Hematopoietic multipotent progenitor cell (in vitro differentiated cells): ENCODE results near the gene LSM12. TPM values are rescaled to one million over a fixed set of nuclear protein-coding genes. Genes with fewer than 3 reads are reported as not detected.
"Not testable (repeated sequence)": the region's sequence is repeated elsewhere in the genome, so short reads cannot be mapped to it uniquely, and the experiment has no call there.

Source experiments
- DNase-seq, 3 donors: peaks; one replicate each; pipeline ENCODE4 v3.0.0-alpha.2; 2011 to 2015; ENCODE audit warnings: low read depth in 2 of 3, low spot score in 2 of 3
- total RNA-seq: library from RNA; depleted of rRNA; stranded (reverse); fragments of >200 nt; gene quantifications from one replicate; pipeline ENCODE4 v1.2.3, GENCODE V29; 2012

The LSM12 gene
- total RNA-seq, 1 donor = 17.8 TPM

DNA sequence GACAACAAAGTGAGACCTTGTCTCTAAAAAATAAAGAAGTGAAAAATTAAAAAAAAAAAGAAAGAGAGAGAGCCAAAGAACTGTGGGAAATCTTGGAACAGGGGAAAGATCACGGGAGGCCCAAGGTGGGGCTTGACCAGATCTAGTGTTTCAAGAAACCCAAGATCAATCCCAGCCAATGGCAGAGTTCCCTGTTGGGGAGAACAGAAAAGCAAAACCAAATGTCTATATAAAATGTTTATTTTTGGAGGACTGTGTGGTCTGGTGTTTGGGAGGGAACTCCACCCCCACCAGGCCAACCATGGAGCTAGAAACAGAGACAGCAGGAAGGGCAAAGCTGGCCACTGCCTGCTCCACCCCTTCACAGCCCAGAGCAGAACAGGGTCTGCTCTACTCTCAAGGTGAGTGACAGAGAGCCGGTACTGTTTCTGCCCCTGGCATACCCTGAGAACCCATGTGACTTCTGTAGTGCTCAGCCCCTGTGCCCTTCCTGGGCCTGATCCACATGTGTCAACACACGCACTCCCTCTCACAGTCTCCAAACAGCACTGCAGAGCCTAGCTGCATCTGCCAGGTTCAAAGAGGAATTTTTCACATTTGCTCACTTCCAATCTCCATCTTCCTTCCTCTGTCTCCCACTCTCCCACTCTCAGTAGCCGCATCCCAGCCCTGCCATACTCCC, 55.4 kb downstream of the LSM12 start:
- no peak for DNase-seq

DNA sequence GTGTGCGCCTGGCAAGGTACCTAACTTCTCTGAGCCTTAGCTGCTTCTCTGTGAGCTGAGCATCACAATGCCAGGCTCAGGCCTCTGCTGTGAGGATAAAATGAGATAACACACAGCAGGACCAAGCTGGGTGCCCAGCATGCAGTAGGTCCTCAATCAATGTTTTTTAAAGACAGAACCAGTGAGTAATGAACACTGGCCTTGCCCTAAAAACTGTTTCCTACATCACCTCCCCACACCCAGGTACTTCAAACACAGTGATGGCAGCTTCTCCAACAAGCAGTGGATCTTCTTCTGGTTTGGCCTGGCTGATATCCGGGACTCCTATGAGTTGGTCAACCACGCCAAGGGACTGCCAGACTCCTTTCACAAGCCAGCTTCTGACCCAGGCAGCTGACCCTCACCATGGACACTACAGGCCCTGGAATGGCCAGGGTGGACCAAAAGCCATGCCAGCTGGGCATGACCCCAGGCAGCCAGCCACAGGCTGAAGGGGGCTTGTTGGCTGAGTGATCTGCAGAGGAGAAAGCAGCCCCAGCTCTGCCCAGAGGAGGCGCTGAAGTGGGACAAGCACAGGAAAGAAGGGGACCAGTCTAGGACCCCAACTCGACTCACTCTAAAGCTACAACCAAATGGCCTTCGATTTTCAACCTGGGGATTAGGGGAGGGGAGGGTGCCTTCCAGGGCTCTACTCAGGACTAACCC, 58.1 kb downstream of the LSM12 start:
- DNase-seq = no peak

DNA sequence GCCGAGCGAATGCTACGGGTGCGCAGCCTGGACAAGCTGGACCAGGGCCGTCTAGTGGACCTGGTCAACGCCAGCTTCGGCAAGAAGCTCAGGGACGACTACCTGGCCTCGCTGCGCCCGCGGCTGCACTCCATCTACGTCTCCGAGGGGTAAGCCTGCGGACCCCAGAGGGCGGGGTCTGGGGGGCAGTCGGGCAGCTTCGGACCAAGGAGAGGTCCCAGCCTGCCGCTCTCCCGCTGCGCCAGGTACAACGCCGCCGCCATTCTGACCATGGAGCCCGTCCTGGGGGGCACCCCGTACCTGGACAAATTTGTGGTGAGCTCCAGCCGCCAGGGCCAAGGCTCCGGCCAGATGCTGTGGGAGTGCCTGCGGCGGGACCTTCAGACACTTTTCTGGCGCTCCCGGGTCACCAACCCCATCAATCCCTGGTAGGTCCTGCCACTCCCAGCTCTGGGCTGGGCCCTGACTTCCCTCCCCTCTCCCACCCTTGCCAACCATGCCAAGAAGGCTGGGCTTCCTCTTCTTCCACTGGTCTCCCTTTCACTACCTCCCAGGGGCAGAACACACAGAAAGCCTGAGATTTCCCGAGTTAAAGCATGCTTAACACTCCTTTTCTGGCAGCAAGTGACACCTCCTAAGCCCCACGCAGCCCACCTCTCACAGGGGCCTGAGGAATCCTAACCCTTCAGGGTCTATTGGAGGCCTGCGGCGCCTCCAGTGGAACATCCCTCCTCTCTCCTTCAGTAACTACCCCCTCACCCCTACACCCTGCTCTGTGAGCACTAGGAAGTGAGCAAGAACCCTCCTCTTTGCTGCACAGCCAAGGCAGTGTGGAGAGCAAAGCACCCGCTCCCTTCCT, 58.9 kb downstream of the LSM12 start:
- DNase-seq = no peak

DNA sequence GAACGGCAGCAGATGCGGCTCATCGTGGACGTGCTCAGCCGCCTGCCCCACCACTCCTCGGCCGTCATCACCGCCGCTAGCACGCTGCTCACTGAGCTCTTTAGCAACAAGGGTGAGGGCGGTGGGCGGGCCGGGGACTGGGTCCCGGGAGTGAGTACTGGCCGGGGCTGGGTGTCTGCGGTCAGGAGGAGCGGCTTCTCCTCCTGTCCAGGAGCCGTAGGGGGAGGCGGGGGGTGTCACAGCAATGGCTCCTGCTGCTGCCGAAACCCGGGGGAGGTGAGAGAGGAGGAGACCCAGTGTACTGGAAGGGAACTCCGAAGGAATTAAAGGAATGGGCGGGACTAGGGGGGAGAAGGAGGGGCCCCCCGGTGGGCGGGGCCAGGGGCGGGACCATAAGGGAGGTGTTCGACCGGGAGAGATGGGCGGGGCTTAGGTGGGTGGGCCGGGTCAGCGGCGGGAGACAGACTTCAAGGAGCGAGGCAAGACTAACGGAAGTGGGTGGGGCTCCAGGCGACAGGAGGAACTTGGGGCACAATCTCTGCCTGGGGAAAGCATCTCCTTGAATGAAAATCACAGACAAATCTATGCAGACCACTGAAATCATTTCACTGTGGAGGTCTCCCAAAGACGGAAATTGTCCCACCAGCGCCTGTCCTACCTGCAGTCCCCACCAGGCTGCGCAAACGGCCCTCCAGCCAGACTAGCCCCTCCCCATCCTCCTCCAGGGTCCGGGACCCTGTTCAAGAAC, 59.7 kb downstream of the LSM12 start:
- DNase-seq = peak; percentile 87 to 94 (median 92)

DNA sequence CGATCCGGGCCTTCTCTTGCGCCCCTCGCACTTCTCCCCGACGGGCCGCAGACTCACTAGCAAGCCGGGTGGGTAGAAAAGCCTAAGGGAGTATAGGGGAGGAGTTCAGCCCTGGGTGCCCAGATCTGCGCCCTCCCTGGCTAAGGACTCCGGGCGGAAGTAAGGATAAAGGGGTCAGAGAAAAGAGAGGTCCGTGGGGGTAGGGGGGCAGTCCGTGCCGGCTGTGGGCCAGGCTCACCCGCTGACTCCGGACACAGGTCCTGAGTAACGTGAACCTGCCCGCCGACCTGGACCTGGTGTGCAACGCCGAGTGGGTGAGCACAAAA, 60.2 kb downstream of the LSM12 start:
- no peak for DNase-seq

DNA sequence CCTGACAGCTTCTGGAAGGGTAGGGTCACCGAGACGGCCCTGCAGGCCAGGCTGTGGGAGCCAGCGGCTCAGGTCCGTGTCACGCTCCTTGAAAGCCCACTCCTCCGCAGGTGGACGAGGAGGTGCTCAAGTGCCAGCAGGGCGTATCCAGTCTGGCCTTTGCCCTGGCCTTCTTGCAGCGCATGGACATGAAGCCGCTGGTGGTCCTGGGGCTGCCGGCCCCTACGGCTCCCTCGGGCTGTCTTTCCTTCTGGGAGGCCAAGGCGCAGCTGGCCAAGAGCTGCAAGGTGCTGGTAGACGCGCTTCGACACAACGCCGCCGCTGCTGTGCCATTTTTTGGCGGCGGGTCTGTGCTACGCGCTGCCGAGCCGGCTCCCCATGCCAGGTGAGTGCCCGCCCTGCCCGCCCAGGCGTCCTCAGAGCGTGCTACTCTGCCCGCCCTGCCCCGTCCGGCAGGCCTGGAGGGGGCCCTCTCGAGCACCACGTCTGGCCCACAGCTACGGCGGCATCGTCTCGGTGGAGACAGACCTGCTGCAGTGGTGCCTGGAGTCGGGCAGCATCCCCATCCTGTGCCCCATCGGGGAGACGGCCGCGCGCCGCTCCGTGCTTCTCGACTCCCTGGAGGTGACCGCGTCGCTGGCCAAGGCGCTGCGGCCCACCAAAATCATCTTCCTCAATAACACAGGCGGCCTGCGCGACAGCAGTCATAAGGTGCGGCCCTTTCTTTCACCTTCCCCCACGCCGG, 60.8 kb downstream of the LSM12 start:
- peak in 1 of 3 donors; percentile 28 for DNase-seq

DNA sequence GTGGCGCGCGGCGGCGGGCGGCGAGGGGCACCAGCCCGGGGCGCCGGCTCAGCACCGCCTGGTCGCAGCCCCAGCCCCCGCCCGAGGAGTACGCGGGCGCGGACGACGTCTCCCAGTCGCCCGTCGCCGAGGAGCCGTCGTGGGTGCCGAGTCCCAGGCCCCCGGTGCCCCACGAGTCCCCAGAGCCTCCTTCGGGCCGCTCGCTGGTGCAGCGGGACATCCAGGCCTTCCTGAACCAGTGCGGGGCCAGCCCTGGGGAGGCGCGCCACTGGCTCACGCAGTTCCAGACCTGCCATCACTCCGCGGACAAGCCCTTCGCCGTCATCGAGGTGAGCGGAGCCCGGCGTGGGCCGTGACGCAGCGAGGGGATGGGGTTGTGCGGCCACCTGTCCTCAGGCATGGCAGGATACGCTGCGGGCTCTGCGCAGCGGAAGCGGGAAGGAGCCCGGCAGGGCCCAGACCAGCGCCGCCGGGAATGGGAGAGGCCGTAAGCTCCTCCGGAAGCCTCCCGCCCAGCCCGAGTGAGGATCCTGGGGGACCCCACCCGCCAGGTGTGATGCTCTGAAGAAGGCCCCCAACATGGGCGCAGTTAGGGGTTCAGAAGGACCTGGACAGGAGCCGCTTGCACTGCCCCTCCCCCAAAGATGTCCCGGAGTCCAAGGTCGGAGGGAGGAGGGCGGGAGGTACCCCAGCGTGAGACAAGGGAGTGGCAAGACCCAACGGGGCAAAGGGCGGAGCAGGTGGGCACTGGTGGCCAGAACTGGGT, 61.5 kb downstream of the LSM12 start:
- peak in 1 of 3 donors; percentile 17 for DNase-seq

DNA sequence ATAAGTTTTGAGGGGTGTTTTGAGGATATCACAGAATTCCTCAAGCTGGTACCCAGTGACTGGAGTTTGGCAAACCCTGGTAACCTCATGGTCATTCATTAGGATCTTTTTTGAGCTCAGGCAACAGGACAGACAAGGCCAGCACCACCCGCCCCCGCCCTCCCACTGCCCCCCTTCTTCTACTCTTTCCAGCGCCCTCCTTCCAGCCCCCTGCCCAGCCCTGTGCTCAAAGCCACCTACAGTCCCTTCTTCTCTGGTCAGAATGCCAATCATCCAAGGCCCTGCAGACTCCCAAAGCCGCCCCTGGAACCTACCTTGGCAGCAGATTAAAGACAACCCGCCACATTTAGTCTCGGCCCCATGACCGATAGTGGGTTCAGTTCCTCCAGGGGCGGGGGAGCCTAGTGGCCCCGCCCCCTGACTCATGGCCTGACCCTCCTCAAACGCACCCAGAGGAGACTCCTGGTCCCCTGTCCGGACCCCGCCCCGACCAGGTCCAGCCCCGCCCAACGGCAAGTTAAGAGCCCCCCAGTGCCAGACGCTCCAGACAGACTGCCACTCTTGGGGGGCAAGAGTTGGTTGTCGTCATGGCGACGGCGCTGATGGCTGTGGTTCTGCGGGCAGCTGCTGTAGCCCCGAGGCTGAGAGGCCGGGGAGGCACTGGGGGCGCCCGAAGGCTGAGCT, 62.3 kb downstream of the LSM12 start, which contains the start of gene NAGS:
Gene NAGS, plus strand, starts transcription at position 546 of the 684 bp plus-strand sequence. Its CDS starts 42 bp downstream, at position 588.
- DNase-seq = peak in 1 of 3 donors; percentile 46

DNA sequence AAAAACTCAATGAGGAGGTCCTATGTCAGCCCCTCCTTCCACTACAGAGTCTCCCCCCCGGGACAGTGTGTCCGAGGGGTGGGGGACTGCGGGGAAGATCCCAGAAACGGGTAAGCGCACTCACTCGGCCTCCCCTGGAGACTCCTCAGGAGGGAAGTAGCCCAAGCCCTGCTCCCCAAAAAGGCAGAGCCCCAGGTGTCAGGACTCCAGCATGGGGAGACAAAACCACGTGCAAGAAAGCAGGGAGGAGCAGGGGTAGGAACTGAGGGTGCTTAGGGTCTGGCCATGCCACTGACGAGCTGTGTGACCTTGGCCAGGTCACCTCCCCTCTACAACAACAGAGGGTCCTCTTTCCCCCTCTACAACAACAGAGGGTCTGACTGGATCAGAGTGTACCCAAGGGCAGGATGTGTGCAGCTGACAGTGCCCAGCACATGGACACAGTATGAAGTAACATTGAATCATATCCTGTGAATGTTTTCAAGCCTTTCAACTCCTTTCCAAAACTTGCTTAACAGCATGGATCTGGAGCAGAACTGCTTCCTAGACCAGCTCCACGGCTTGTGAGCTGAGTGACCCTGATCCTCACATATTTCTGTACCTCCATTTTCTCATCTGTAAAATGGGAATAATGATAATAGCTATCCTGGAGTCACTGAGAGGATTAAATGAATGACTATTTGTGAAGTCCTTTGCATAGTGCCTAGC, 64.2 kb downstream of the LSM12 start:
- DNase-seq = no peak

DNA sequence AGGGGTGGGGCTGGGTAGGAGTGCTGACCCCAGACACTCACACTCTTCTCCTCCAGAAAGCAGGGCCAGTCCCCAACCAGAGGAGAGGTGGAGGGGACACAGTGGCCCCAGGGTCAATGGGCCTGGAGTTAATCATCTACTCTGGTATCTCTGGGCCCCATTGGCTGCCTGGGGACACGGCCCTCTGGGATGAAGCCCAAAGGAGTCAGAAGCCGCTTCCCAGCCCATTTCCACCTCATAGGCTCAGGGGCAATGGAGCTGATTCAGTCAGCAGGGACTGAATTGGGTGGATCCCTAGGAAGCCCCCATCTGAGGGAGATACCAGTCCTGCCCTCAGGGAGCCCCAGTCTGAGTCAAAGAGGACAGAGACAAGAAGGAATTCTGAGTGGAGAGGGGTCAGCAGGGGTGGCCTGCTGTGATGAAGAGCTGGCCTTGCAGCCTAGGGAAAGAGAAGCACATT, 65.0 kb downstream of the LSM12 start:
- no peak for DNase-seq

DNA sequence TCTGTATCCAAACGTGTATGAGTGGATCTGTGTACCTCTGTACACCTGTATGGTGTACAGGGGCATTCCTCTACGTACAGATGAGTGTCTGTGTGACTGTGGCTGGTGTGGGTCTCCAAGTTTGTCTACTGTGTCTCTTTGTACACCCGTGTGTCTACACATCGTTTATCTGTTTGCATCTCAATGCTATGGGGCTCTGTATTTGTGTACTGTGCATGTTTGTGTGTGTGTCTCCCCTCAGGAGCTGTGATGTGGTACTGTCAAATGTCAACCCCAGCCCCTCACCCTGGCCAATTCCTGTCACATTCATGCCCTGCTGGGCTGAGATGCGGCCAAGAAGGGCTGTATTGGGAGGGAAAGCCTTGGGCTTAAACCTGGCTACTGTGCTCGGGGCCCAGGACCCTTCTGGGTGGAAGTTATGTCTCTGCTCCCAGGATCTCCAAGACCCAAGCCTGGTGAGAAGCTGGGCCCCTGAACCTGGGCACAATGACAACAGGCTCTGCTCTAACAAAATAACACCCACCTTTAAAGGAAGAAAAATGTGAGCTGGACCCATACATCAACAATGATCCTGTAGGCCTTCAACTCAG, 65.5 kb downstream of the LSM12 start:
- no peak for DNase-seq

DNA sequence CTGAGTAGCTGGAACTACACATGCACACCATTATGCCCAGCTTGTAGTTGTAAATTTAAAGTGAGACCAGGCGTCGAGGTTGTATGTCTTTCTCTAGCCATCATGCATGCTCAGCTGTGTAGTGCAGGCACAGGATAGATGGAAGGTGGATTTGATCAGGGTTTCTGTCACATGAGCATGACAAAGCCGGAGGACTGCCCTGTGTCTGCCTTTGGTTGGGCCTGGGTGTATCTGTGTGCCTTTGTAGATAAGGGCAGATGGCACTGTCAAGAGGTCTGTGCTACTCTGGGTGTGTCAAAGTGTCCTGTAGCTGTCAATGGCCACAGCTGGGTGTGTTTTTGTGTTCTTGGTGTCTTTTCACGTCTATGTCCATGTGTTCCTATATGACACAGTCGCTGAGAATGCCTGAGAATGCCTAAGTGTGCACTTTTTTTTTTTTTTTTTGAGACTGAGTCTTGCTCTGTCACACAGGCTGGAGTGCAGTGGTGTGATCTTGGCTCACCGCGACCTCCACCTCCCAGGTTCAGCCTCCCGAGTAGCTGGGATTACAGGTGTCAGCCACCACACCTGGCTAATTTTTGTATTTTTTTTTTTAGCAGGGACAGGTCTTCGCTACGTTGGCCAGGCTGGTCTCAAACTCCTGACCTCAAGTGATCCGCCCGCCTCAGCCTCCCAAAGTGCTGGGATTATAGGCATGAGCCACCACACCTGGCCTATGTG, 66.2 kb downstream of the LSM12 start:
- no peak for DNase-seq

DNA sequence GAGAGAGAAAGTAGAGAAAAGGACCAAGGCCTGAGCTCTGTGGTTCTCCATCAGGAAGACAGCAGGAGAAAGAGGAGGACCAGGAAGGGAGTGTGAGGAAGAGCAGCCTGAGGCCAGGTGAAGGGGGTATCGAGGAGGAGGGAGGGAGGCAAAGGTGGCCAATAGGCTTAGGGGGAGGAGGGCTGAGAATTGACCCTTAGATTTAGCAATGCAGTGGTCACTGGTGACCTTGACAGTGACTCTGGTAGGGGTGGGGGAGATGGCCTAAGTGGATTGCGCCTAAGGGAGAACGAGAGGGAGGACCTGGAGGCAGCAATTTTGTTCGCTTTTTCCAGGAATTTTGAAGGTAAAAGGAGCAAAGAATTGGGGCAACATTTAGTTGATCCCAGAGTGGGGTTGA, 67.4 kb downstream of the LSM12 start:
- no peak for DNase-seq

DNA sequence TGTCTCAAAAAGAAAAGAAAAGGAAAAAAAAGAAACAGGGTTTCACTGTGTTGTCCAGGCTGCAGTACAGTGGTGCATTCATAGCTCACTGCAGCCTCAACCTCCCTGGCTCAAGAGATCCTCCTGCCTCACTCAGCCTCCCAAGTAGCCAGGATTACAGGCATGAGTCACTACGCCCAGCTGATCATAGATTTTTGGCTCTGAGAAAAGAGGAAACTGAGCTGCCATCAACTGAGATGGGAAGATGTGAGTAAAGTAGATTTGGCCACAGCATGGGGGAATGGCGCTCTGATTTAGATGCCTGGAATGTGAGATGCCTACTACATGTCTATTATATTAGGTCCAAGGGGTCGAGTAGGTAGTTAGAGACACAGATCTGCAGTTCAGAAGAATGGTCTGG, 67.9 kb downstream of the LSM12 start:
- DNase-seq = no peak

DNA sequence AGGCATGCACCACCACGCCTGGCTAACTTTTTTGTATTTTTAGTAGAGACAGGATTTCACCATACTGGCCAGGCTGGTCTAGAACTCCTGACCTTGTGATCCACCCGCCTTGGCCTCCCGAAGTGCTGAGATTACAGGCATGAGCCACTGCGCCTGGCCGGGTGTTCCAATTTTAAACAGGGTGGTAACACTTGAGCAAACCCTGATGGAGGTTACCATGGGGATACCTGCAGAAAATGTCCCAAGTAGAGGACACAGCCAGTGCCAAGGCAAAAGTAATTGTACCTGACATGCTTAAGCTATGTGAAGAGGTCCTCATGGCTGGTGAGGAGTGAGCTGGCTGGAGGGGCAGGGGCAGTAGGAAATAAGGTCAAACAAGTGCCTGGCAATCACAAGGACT, 69.3 kb downstream of the LSM12 start:
- not testable (repeated sequence) for DNase-seq

DNA sequence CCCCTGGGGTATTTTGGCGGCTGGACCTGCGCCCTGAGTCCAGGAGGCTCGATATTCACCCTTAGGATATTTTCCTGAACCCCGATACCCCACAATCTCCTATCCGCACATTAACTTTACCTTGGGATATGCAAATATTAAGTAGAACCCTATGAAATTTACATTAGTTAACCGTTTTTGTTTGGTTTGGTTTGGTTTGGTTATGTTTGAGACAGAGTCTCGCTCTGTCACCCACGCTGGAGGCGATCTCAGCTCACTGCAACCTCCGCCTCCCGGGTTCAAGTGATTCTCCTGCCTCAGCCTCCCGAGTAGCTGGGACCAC, 71.4 kb downstream of the LSM12 start:
- no peak for DNase-seq
